Vein endothelial cell (primary cell): ENCODE measurements around the gene TMEM238L. TPM values are rescaled to one million over a fixed set of nuclear protein-coding genes. Genes with fewer than 3 reads are reported as not detected.

Experiments used
- small RNA-seq: library from RNA; depleted of rRNA; stranded (forward); fragments of <200 nt; gene quantifications from one replicate; pipeline ENCODE3, GENCODE V24; 2012
- total RNA-seq: library from RNA; depleted of rRNA; stranded (reverse); fragments of >200 nt; gene quantifications from 2 replicates; pipeline ENCODE4 v1.2.3, GENCODE V29; 2012

The TMEM238L gene
- total RNA-seq: not detected in 2 replicates

GRCh38 chr17:10803830-10804475, at the start of gene TMEM238L:
Gene TMEM238L, minus strand, starts transcription at chr17:10804099. Its CDS starts 136 bp downstream, at chr17:10803963.

GRCh38 chr17:10837921-10838320, 34.0 kb upstream of the TMEM238L start, which contains the start of gene PIRT:
Gene PIRT, minus strand, starts transcription at chr17:10838087. Its CDS starts 12,442 bp downstream, at chr17:10825645.

Small RNA genes lying within 50 kb of the gene (small RNA-seq; reads per million reads assigned to genes)
- gene AC015908.2 (not detected), gene TMEM238L (not detected)

Other genes starting within 250 kb of the TMEM238L start
- 0.10 and 0.65 TPM in 2 replicates for gene MYH3, start 146.8 kb downstream of the TMEM238L start, total RNA-seq
- gene SCO1, start 106.6 kb downstream of the TMEM238L start, total RNA-seq: 19.4 and 20.9 TPM in 2 replicates
- 9.1 and 12.7 TPM in 2 replicates for gene ADPRM, start 106.5 kb downstream of the TMEM238L start, total RNA-seq
- 1.2 and 4.2 TPM in 2 replicates for gene TMEM220, start 74.1 kb downstream of the TMEM238L start, total RNA-seq
- not detected in 2 replicates for gene PIRT, start 34.0 kb upstream of the TMEM238L start, total RNA-seq